MCF 10A (cell line): ENCODE data around the gene MRC1. TPM values are rescaled to one million over a fixed set of nuclear protein-coding genes. Genes with fewer than 3 reads are reported as not detected.
A peak's percentile ranks its signal among the peaks of the same experiment; 100 is the strongest.

ENCODE experiments used
- BruUV-seq: library from RNA; stranded (reverse); fragments of 400-500 nt; replicated peaks from 2 replicates; lab custom pipeline; 2021; lab: Mats Ljungman, UMichigan
- CTCF ChIA-PET: fragments of 300-600 bp; sonication (Branson Sonifier 250); formaldehyde crosslinking; extraction: SDS; loops from one replicate; lab custom pipeline; 2021; ENCODE audit warnings: antibody characterized with exemption, inconsistent platforms; lab: Yijun Ruan, JAX
- POLR2A ChIA-PET: fragments of 300-600, 350-650 bp; sonication (Branson Sonifier 250); formaldehyde crosslinking; extraction: SDS; loops from one replicate; lab custom pipeline; 2020; ENCODE audit warnings: antibody characterized with exemption, inconsistent platforms; lab: Yijun Ruan, JAX
- DNase-seq: peaks from one replicate; pipeline ENCODE4 v3.0.0-alpha.2; 2018; ENCODE audit not compliant: unreplicated experiment
- H3K27ac Mint-ChIP-seq: one replicate; pipeline ENCODE4 v1.8.0; 2022; ENCODE audit warnings: mild to moderate bottlenecking, low read depth, mixed read lengths; ENCODE audit not compliant: unreplicated experiment
- H3K27me3 Mint-ChIP-seq: one replicate; pipeline ENCODE4 v1.8.0; 2022; ENCODE audit warnings: mixed read lengths; ENCODE audit not compliant: insufficient read depth, unreplicated experiment
- H3K36me3 Mint-ChIP-seq: one replicate; pipeline ENCODE4 v1.8.0; 2022; ENCODE audit warnings: mild to moderate bottlenecking, moderate library complexity, mixed read lengths; ENCODE audit not compliant: insufficient read depth, unreplicated experiment
- H3K4me1 Mint-ChIP-seq: one replicate; pipeline ENCODE4 v1.8.0; 2022; ENCODE audit warnings: mixed read lengths; ENCODE audit not compliant: insufficient read depth, unreplicated experiment
- H3K4me3 Mint-ChIP-seq: one replicate; pipeline ENCODE4 v1.8.0; 2022; ENCODE audit warnings: mild to moderate bottlenecking, moderate library complexity, mixed read lengths; ENCODE audit not compliant: unreplicated experiment
- H3K9me3 Mint-ChIP-seq: one replicate; pipeline ENCODE4 v1.8.0; 2022; ENCODE audit warnings: mixed read lengths; ENCODE audit not compliant: unreplicated experiment
- CTCF ChIP-seq: fragments of 200-600 bp; IDR thresholded peaks from one replicate; pipeline ENCODE4 v1.8.0; 2022; ENCODE audit warnings: antibody characterized with exemption, mild to moderate bottlenecking; ENCODE audit not compliant: unreplicated experiment
- intact Hi-C: fragments of 100-400 bp; cut with micrococcal nuclease; formaldehyde crosslinking; loops from 2 replicates; pipeline ENCODE4 v1.14.1; 2022
- total RNA-seq: library from RNA; stranded (reverse); gene quantifications from 2 replicates; pipeline ENCODE4 v1.2.3, GENCODE V29; 2022

Gene MRC1
- total RNA-seq, 1 experiment from 2014 or later = not detected

DNA sequence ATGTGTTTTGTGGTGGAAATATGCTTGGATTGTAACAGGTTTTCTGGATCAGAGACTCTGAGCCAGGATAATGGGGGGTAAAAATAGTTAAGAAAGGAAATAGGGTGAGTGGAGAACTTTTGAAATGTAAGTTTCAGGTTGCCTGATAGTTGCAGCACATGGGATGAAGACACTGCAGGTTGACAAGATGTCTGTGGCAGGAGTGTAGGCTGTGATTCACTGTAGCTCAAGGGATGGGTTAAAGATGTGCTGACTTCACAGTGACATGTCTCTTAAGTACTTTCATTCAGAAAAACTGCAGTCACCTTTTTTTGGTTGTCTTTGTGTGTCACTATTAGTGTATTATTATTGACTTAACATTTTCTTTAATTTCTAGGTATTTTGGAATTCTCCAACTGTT lies 79.0 kb downstream of the MRC1 start:
- Mint-ChIP-seq H3K4me1 (no peaks in the 10 kb centered on the region), H3K36me3 (no peaks in the 10 kb centered on the region), H3K27me3 (no peaks in the 10 kb centered on the region), H3K4me3 (no peak overlapping the region), H3K9me3 (no peaks in the 10 kb centered on the region), H3K27ac (no peak overlapping the region)
- no TSS peak for BruUV-seq
- DNase-seq = no peak
- intact Hi-C loops = no loop called here
- ChIA-PET CTCF (interaction anchor here (1.3 kb wide), 1 partner anchor 217 kb away, joined by 3 read pairs; no protein-coding TSS in a partner anchor), POLR2A (no interaction called here)
- no peak for TF ChIP-seq CTCF

GRCh38 chr10:17891435-17891834 lies 82.3 kb downstream of the MRC1 start:
- TF ChIP-seq CTCF = no peak
- POLR2A ChIA-PET = interaction anchor here (0.6 kb wide), 1 partner anchor 51 kb away, joined by 3 read pairs; no protein-coding TSS in a partner anchor
- CTCF ChIA-PET = interaction anchor here (0.9 kb wide), 1 partner anchor 325 kb away, joined by 3 read pairs; no protein-coding TSS in a partner anchor
- H3K4me3 Mint-ChIP-seq = no peak overlapping the region
- H3K9me3 Mint-ChIP-seq = no peaks in the 10 kb centered on the region
- intact Hi-C loops = no loop called here
- H3K4me1 Mint-ChIP-seq = no peaks in the 10 kb centered on the region
- no peak overlapping the region for H3K27ac Mint-ChIP-seq
- no TSS peak for BruUV-seq
- no peak for DNase-seq
- H3K27me3 Mint-ChIP-seq = no peaks in the 10 kb centered on the region
- no peaks in the 10 kb centered on the region for H3K36me3 Mint-ChIP-seq

- intact Hi-C loops = no loop called here
- ChIA-PET POLR2A (interaction anchor here (0.7 to 1.3 kb wide), 2 partner anchors 20 to 283 kb away, joined by 3 read pairs; no protein-coding TSS in a partner anchor), CTCF (interaction anchor here (0.6 to 1.7 kb wide), 8 partner anchors 32 to 408 kb away, joined by 3 to 8 read pairs (median 3); no protein-coding TSS in a partner anchor)
- TF ChIP-seq CTCF = no peak
- BruUV-seq = no TSS peak
- no peak overlapping the region for H3K4me3 Mint-ChIP-seq
- no peaks in the 10 kb centered on the region for H3K9me3 Mint-ChIP-seq
- DNase-seq = no peak
- no peaks in the 10 kb centered on the region for H3K27me3 Mint-ChIP-seq
- H3K36me3 Mint-ChIP-seq = no peaks in the 10 kb centered on the region
- H3K27ac Mint-ChIP-seq = peak overlapping the region; percentile 69
- peaks cover 20% of the 10 kb centered on the region for H3K4me1 Mint-ChIP-seq
Measured at GRCh38 chr10:17904564-17904963, 95.4 kb downstream of the MRC1 start.

GRCh38 chr10:17905491-17905890 lies 96.3 kb downstream of the MRC1 start:
- Mint-ChIP-seq H3K27ac (peak overlapping the region; percentile 69), H3K27me3 (no peaks in the 10 kb centered on the region), H3K36me3 (no peaks in the 10 kb centered on the region), H3K4me1 (peaks cover 20% of the 10 kb centered on the region), H3K9me3 (no peaks in the 10 kb centered on the region), H3K4me3 (no peak overlapping the region)
- TF ChIP-seq CTCF = no peak
- ChIA-PET CTCF (interaction anchor here (0.6 to 3.3 kb wide), 9 partner anchors 18 to 406 kb away, joined by 3 to 17 read pairs (median 3); no protein-coding TSS in a partner anchor), POLR2A (interaction anchor here (0.7 kb wide), 1 partner anchor 342 kb away, joined by 3 read pairs; no protein-coding TSS in a partner anchor)
- intact Hi-C loops = loop anchor here (5.0 kb wide), 1 partner anchor 252 kb away; no protein-coding TSS in a partner anchor
- peak; percentile 12 for DNase-seq
- BruUV-seq = no TSS peak
